BLaER1 treated with 17β-estradiol and CSF1 and Interleukin-3, amounts not matched to agents 10 nM and 100 nM (cell line): ENCODE data around the gene THEMIS.
A peak's percentile ranks its signal among the peaks of the same experiment; 100 is the strongest.
"Not testable (repeated sequence)": the region's sequence is repeated elsewhere in the genome, so short reads cannot be mapped to it uniquely, and the experiment has no call there.

ENCODE experiments used
- H3K27ac ChIP-seq, 11 experiments: shearing (Covaris generic); formaldehyde crosslinking; 2 replicates each; pipeline ENCODE4 v1.8.1; 2022
- H3K27me3 ChIP-seq, 11 experiments: shearing (Covaris generic); formaldehyde crosslinking; 2 replicates each; pipeline ENCODE4 v1.8.1; 2022
- H3K36me3 ChIP-seq, 11 experiments: shearing (Covaris generic); formaldehyde crosslinking; 2 replicates each; pipeline ENCODE4 v1.8.1; 2022
- H3K4me1 ChIP-seq, 10 experiments: shearing (Covaris generic); formaldehyde crosslinking; 2 replicates each; pipeline ENCODE4 v1.8.1; 2022
- H3K4me2 ChIP-seq, 11 experiments: shearing (Covaris generic); formaldehyde crosslinking; 2 replicates each; pipeline ENCODE4 v1.8.1; 2022
- H3K4me3 ChIP-seq, 10 experiments: shearing (Covaris generic); formaldehyde crosslinking; 2 replicates each; pipeline ENCODE4 v1.8.1; 2022
- H3K9ac ChIP-seq, 11 experiments: shearing (Covaris generic); formaldehyde crosslinking; 2 replicates each; pipeline ENCODE4 v1.8.1; 2022
- H3K9me3 ChIP-seq, 11 experiments: shearing (Covaris generic); formaldehyde crosslinking; replicated peaks in 1 of 11; 2 replicates each; pipeline ENCODE4 v1.8.1; 2022
- H4K20me1 ChIP-seq, 11 experiments: shearing (Covaris generic); formaldehyde crosslinking; 2 replicates each; pipeline ENCODE4 v1.8.1; 2022
- Cebpa-rat ChIP-seq, 11 experiments: shearing (Covaris generic); IDR thresholded peaks; 2 replicates each; pipeline ENCODE4 v1.8.1; 2022

Gene THEMIS

GRCh38 chr6:127937102-127937501 lies 36.2 kb upstream of the THEMIS start:
- H3K4me2 ChIP-seq: no peak overlapping the region
- H3K27me3 ChIP-seq: no peaks in the 10 kb centered on the region
- no peak overlapping the region for H3K4me3 ChIP-seq
- peaks cover 11 to 21% (median 14%) of the 10 kb centered on the region in 11 experiments for H3K9me3 ChIP-seq
- no peak for TF ChIP-seq Cebpa-rat (IDR thresholded peaks at IDR 0.05)
- H3K4me1 ChIP-seq: peaks cover 0 to 29% (median 7%) of the 10 kb centered on the region in 10 experiments; a peak in 9 of 20 replicates
- H3K9ac ChIP-seq: no peak overlapping the region
- no peaks in the 10 kb centered on the region for H4K20me1 ChIP-seq
- peaks cover 0 to 4% (median 0%) of the 10 kb centered on the region in 11 experiments; a peak in 1 of 22 replicates for H3K36me3 ChIP-seq
- H3K27ac ChIP-seq: no peak overlapping the region

GRCh38 chr6:127934956-127935355 lies 34.1 kb upstream of the THEMIS start:
- Histone ChIP-seq H3K4me1 (peaks cover 0 to 26% (median 7%) of the 10 kb centered on the region in 10 experiments; a peak in 9 of 20 replicates), H3K27ac (no peak overlapping the region), H4K20me1 (no peaks in the 10 kb centered on the region), H3K27me3 (no peaks in the 10 kb centered on the region), H3K9me3 (peaks cover 11 to 21% (median 14%) of the 10 kb centered on the region in 11 experiments), H3K36me3 (peaks cover 0 to 4% (median 0%) of the 10 kb centered on the region in 11 experiments; a peak in 1 of 22 replicates), H3K9ac (no peak overlapping the region), H3K4me2 (no peak overlapping the region), H3K4me3 (no peak overlapping the region)
- no peak for TF ChIP-seq Cebpa-rat (IDR thresholded peaks at IDR 0.05)

GRCh38 chr6:127933852-127934840 lies 33.3 kb upstream of the THEMIS start:
- H3K27me3 ChIP-seq: no peaks in the 10 kb centered on the region
- no peak for TF ChIP-seq Cebpa-rat (IDR thresholded peaks at IDR 0.05)
- peaks cover 0 to 4% (median 0%) of the 10 kb centered on the region in 11 experiments; a peak in 1 of 22 replicates for H3K36me3 ChIP-seq
- no peak overlapping the region for H3K9ac ChIP-seq
- H4K20me1 ChIP-seq: no peaks in the 10 kb centered on the region
- H3K9me3 ChIP-seq: peaks cover 11 to 21% (median 14%) of the 10 kb centered on the region in 11 experiments
- peaks cover 0 to 18% (median 4%) of the 10 kb centered on the region in 10 experiments; a peak in 9 of 20 replicates for H3K4me1 ChIP-seq
- H3K4me2 ChIP-seq: no peak overlapping the region
- no peak overlapping the region for H3K27ac ChIP-seq
- no peak overlapping the region for H3K4me3 ChIP-seq

- H3K9me3 ChIP-seq: peaks cover 11 to 21% (median 14%) of the 10 kb centered on the region in 11 experiments
These were observed 32.3 kb upstream of the THEMIS start for GRCh38 chr6:127933137-127933536.

GRCh38 chr6:127932708-127933107 lies 31.9 kb upstream of the THEMIS start:
- Histone ChIP-seq H4K20me1 (no peaks in the 10 kb centered on the region), H3K27ac (no peak overlapping the region), H3K27me3 (no peaks in the 10 kb centered on the region), H3K4me2 (no peak overlapping the region), H3K4me3 (no peak overlapping the region), H3K9ac (no peak overlapping the region), H3K9me3 (peaks cover 11 to 21% (median 14%) of the 10 kb centered on the region in 11 experiments), H3K36me3 (peaks cover 0 to 4% (median 0%) of the 10 kb centered on the region in 11 experiments; a peak in 1 of 22 replicates), H3K4me1 (peaks cover 0 to 3% (median 0%) of the 10 kb centered on the region in 10 experiments; a peak in 4 of 20 replicates)
- no peak for TF ChIP-seq Cebpa-rat (IDR thresholded peaks at IDR 0.05)

More at GRCh38 chr6:127933137-127933536, 32.3 kb upstream of the THEMIS start:
- TF ChIP-seq Cebpa-rat (IDR thresholded peaks at IDR 0.05): no peak
- Histone ChIP-seq H3K36me3 (peaks cover 0 to 4% (median 0%) of the 10 kb centered on the region in 11 experiments; a peak in 1 of 22 replicates), H3K27me3 (no peaks in the 10 kb centered on the region), H3K4me2 (no peak overlapping the region), H3K4me1 (peaks cover 0 to 8% (median 2%) of the 10 kb centered on the region in 10 experiments; a peak in 9 of 20 replicates), H3K27ac (no peak overlapping the region), H4K20me1 (no peaks in the 10 kb centered on the region), H3K9ac (no peak overlapping the region), H3K4me3 (no peak overlapping the region)

- not testable (repeated sequence) for H3K27ac ChIP-seq, H3K4me3 ChIP-seq, H3K27me3 ChIP-seq, H3K4me2 ChIP-seq, H4K20me1 ChIP-seq, H3K4me1 ChIP-seq, H3K9ac ChIP-seq, H3K36me3 ChIP-seq
- H3K9me3 ChIP-seq: peaks cover 0 to 14% (median 10%) of the 10 kb centered on the region in 11 experiments; a peak in 13 of 22 replicates
These were observed 25.6 kb upstream of the THEMIS start for GRCh38 chr6:127926441-127926840.

- H3K9me3 ChIP-seq: peaks cover 0 to 14% (median 10%) of the 10 kb centered on the region in 11 experiments; a peak in 13 of 22 replicates
- peaks cover 0 to 5% (median 0%) of the 10 kb centered on the region in 10 experiments; a peak in 3 of 20 replicates for H3K4me1 ChIP-seq
- H3K27me3 ChIP-seq: no peaks in the 10 kb centered on the region
- H3K4me3 ChIP-seq: no peak overlapping the region
- no peak overlapping the region for H3K27ac ChIP-seq
- H3K4me2 ChIP-seq: no peak overlapping the region
- no peak for TF ChIP-seq Cebpa-rat (IDR thresholded peaks at IDR 0.05)
- no peaks in the 10 kb centered on the region for H4K20me1 ChIP-seq
- no peaks in the 10 kb centered on the region for H3K36me3 ChIP-seq
- H3K9ac ChIP-seq: no peak overlapping the region
These were observed 23.6 kb upstream of the THEMIS start for GRCh38 chr6:127924440-127924839.

GRCh38 chr6:127924031-127924430 lies 23.2 kb upstream of the THEMIS start:
- peaks cover 0 to 14% (median 10%) of the 10 kb centered on the region in 11 experiments; a peak in 13 of 22 replicates for H3K9me3 ChIP-seq
- no peak overlapping the region for H3K4me2 ChIP-seq
- no peaks in the 10 kb centered on the region for H4K20me1 ChIP-seq
- TF ChIP-seq Cebpa-rat (IDR thresholded peaks at IDR 0.05): no peak
- peaks cover 0 to 5% (median 0%) of the 10 kb centered on the region in 10 experiments; a peak in 3 of 20 replicates for H3K4me1 ChIP-seq
- no peak overlapping the region for H3K9ac ChIP-seq
- H3K27ac ChIP-seq: no peak overlapping the region
- no peaks in the 10 kb centered on the region for H3K27me3 ChIP-seq
- no peaks in the 10 kb centered on the region for H3K36me3 ChIP-seq
- no peak overlapping the region for H3K4me3 ChIP-seq

- H3K27ac ChIP-seq: no peak overlapping the region
- H3K9ac ChIP-seq: no peak overlapping the region
- peak overlapping the region in 1 of 11 experiments; percentile 1; a peak in 1 of 22 replicates for H3K4me2 ChIP-seq
- peaks cover 0 to 14% (median 10%) of the 10 kb centered on the region in 11 experiments; a peak in 13 of 22 replicates for H3K9me3 ChIP-seq
- no peaks in the 10 kb centered on the region for H3K27me3 ChIP-seq
- no peaks in the 10 kb centered on the region for H3K36me3 ChIP-seq
- no peaks in the 10 kb centered on the region for H4K20me1 ChIP-seq
- H3K4me1 ChIP-seq: peaks cover 0 to 5% (median 0%) of the 10 kb centered on the region in 10 experiments; a peak in 3 of 20 replicates
- no peak for TF ChIP-seq Cebpa-rat (IDR thresholded peaks at IDR 0.05)
- no peak overlapping the region for H3K4me3 ChIP-seq
These were observed 22.3 kb upstream of the THEMIS start for GRCh38 chr6:127923135-127923534.
